ENCODE measurements around the gene CPNE2. TPM values are rescaled to one million over a fixed set of nuclear protein-coding genes. Genes with fewer than 3 reads are reported as not detected.
"Not testable (repeated sequence)": the region's sequence is repeated elsewhere in the genome, so short reads cannot be mapped to it uniquely, and the experiment has no call there.

CPNE2 gene
- total and polyA plus RNA-seq, 8 donors: 49.4 to 72.1 (median 67.5) TPM

GRCh38 chr16:57067347-57067746, 25.0 kb upstream of the CPNE2 start:
- peaks cover 0 to 18% of the 10 kb centered on the region in 2 donors for H3K4me1 ChIP-seq
- DNase-seq: no peak
- no peaks in the 10 kb centered on the region for H3K9me3 ChIP-seq
- ATAC-seq: no peak
- H3K4me3 ChIP-seq: no peak overlapping the region
- H3K27me3 ChIP-seq: no peaks in the 10 kb centered on the region
- TF ChIP-seq CTCF (IDR thresholded peaks at IDR 0.05): no peak
- no peak overlapping the region for H3K27ac ChIP-seq
- peaks cover 0 to 60% of the 10 kb centered on the region in 2 donors for H3K36me3 ChIP-seq
- intact Hi-C loops (cut with DNase I): no loop called here

- TF ChIP-seq CTCF (IDR thresholded peaks at IDR 0.05): no peak
- intact Hi-C loops (cut with DNase I): no loop called here
- H3K27me3 ChIP-seq: no peaks in the 10 kb centered on the region
- ATAC-seq (no peak), DNase-seq (no peak)
- no peaks in the 10 kb centered on the region for H3K9me3 ChIP-seq
- no peak overlapping the region for H3K27ac ChIP-seq
- H3K4me3 ChIP-seq: no peak overlapping the region
- H3K36me3 ChIP-seq: peaks cover 0 to 73% of the 10 kb centered on the region in 2 donors
- peaks cover 0 to 16% of the 10 kb centered on the region in 2 donors for H3K4me1 ChIP-seq
Measured at GRCh38 chr16:57069053-57069452, 23.3 kb upstream of the CPNE2 start.

DNA sequence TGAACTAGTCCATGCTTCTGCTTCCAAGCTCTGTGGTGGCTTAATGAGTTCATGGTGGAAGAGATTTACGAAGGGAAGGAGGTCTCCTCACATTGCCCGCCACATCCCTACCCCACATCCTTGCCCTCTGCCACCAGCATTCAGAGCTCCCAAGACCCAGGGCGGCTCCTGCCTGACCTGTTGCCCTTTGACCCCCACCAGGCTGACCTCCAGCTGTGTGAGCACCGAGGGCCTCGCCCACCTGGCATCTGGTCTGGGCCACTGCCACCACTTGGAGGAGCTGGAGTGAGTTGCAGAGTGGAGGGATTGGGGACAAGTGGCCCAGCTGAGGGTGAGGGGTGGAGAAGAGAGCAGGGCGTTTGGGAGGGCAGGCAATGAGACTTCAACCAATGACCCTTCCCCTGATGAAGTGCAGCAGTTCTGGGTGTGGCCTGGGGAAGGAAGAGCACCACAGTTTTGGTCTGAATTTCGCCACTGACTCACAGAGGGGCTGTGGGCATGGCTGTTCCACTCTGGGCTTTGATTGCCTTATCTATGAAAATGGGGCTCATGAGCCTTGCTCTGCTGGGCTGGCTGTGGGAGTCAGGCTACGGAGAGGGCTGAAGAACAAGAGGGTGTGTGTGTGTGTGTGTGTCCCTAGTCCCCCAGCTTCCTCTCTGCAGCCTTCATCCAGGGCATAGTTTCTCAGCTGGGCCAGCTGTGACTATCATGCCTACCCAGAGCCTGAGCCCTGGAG, 22.6 kb upstream of the CPNE2 start:
- H3K4me3 ChIP-seq: no peak overlapping the region
- no peaks in the 10 kb centered on the region for H3K9me3 ChIP-seq
- peaks cover 0 to 81% of the 10 kb centered on the region in 2 donors for H3K36me3 ChIP-seq
- TF ChIP-seq CTCF (IDR thresholded peaks at IDR 0.05): no peak
- H3K4me1 ChIP-seq: peaks cover 0 to 16% of the 10 kb centered on the region in 2 donors
- intact Hi-C loops (cut with DNase I): no loop called here
- H3K27ac ChIP-seq: peak overlapping the region in 1 of 2 donors; percentile 35
- no peaks in the 10 kb centered on the region for H3K27me3 ChIP-seq
- ATAC-seq (peak; percentile 33), DNase-seq (no peak)

- Histone ChIP-seq H3K9me3 (no peaks in the 10 kb centered on the region), H3K36me3 (peaks cover 0 to 81% of the 10 kb centered on the region in 2 donors), H3K4me3 (no peak overlapping the region), H3K27me3 (no peaks in the 10 kb centered on the region), H3K4me1 (peaks cover 0 to 16% of the 10 kb centered on the region in 2 donors), H3K27ac (peak overlapping the region in 1 of 2 donors; percentile 35)
- intact Hi-C loops (cut with DNase I): no loop called here
- DNase-seq (no peak), ATAC-seq (no peak)
- no peak for TF ChIP-seq CTCF (IDR thresholded peaks at IDR 0.05)
Measured at GRCh38 chr16:57070424-57070823, 22.0 kb upstream of the CPNE2 start.

DNA sequence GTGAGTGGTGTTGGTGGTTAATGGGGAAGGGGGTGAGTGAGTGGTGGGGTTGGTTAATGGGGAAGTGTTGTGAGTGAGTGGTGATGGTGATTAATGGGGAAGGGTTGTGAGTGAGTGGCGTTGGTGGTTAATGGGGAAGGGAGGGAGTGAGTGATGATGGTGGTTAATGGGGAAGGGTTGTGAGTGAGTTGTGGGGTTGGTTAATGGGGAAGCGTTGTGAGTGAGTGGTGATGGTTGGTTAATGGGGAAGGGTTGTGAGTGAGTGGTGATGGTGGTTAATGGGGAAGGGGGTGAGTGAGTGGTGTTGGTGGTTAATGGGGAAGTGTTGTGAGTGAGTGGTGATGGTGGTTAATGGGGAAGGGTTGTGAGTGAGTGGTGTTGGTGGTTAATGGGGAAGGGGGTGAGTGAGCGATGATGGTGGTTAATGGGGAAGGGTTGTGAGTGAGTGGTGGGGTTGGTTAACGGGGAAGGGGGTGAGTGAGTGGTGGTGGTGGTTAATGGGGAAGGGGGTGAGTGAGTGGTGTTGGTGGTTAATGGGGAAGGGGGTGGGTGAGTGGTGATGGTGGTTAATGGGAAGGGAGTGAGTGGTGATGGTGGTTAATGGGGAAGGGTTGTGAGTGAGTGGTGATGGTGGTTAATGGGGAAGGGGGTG, 21.2 kb upstream of the CPNE2 start:
- H3K4me3 ChIP-seq; DNase-seq; H3K27me3 ChIP-seq; H3K9me3 ChIP-seq; ATAC-seq; H3K27ac ChIP-seq; intact Hi-C loops (cut with DNase I): not testable (repeated sequence)
- peaks cover 0 to 16% of the 10 kb centered on the region in 2 donors for H3K4me1 ChIP-seq
- H3K36me3 ChIP-seq: peaks cover 0 to 81% of the 10 kb centered on the region in 2 donors

Data from left lung (tissue), 10 donors.